ENCODE measurements around the gene CNTNAP2. TPM values are rescaled to one million over a fixed set of nuclear protein-coding genes. Genes with fewer than 3 reads are reported as not detected.

Gene CNTNAP2
- total RNA-seq, 1 experiment from 2014 or later = 42.5 TPM

GRCh38 chr7:146690987-146691386, 574.4 kb downstream of the CNTNAP2 start:
- no peak for DNase-seq
- Mint-ChIP-seq H3K27ac (ENCODE audit: unreplicated experiment) (no peak overlapping the region), H3K27me3 (ENCODE audit: insufficient read depth, unreplicated experiment) (peaks cover 3% of the 10 kb centered on the region), H3K9me3 (ENCODE audit: unreplicated experiment) (no peaks in the 10 kb centered on the region), H3K4me3 (ENCODE audit: unreplicated experiment) (no peak overlapping the region), H3K4me1 (ENCODE audit: low read depth, unreplicated experiment) (no peaks in the 10 kb centered on the region), H3K36me3 (ENCODE audit: insufficient read depth, unreplicated experiment) (no peaks in the 10 kb centered on the region)
- H3K4me1 ChIP-seq = no peaks in the 10 kb centered on the region
- H3K9me3 ChIP-seq = no peaks in the 10 kb centered on the region
- H3K4me3 ChIP-seq (ENCODE audit: low read depth, low read length) = no peak overlapping the region
- ChIA-PET CTCF (no interaction called here), POLR2A (no interaction called here)
- no peaks in the 10 kb centered on the region for H3K27me3 ChIP-seq (replicated peaks; ENCODE audit: control insufficient read depth, insufficient read depth, low read length)
- BruUV-seq (replicated peaks) = no TSS peak
- TF ChIP-seq CTCF (IDR thresholded peaks at IDR 0.05; ENCODE audit: insufficient read depth in 1 of 2, low read depth in 1 of 2, low read length in 1 of 2, severe bottlenecking in 1 of 2, unreplicated experiment in 1 of 2) = no peak
- intact Hi-C loops (cut with micrococcal nuclease; ENCODE audit: unreplicated experiment) = no loop called here
- H3K36me3 ChIP-seq (ENCODE audit: control insufficient read depth, insufficient read depth, low read length) = no peaks in the 10 kb centered on the region

- ChIA-PET POLR2A (no interaction called here), CTCF (no interaction called here)
- no TSS peak for BruUV-seq (replicated peaks)
- Mint-ChIP-seq H3K4me3 (ENCODE audit: unreplicated experiment) (no peak overlapping the region), H3K36me3 (ENCODE audit: insufficient read depth, unreplicated experiment) (no peaks in the 10 kb centered on the region), H3K27ac (ENCODE audit: unreplicated experiment) (no peak overlapping the region), H3K27me3 (ENCODE audit: insufficient read depth, unreplicated experiment) (no peaks in the 10 kb centered on the region), H3K4me1 (ENCODE audit: low read depth, unreplicated experiment) (no peaks in the 10 kb centered on the region), H3K9me3 (ENCODE audit: unreplicated experiment) (peaks cover 16% of the 10 kb centered on the region)
- intact Hi-C loops (cut with micrococcal nuclease; ENCODE audit: unreplicated experiment) = no loop called here
- H3K9me3 ChIP-seq = no peaks in the 10 kb centered on the region
- H3K36me3 ChIP-seq (ENCODE audit: control insufficient read depth, insufficient read depth, low read length) = no peaks in the 10 kb centered on the region
- no peaks in the 10 kb centered on the region for H3K27me3 ChIP-seq (replicated peaks; ENCODE audit: control insufficient read depth, insufficient read depth, low read length)
- no peak for TF ChIP-seq CTCF (IDR thresholded peaks at IDR 0.05; ENCODE audit: insufficient read depth in 1 of 2, low read depth in 1 of 2, low read length in 1 of 2, severe bottlenecking in 1 of 2, unreplicated experiment in 1 of 2)
- no peak for DNase-seq
- no peak overlapping the region for H3K4me3 ChIP-seq (ENCODE audit: low read depth, low read length)
- H3K4me1 ChIP-seq = no peaks in the 10 kb centered on the region
Measured at GRCh38 chr7:146698995-146699610, 582.5 kb downstream of the CNTNAP2 start.

- H3K27ac Mint-ChIP-seq (ENCODE audit: unreplicated experiment) = no peak overlapping the region
Measured at GRCh38 chr7:146700015-146700560, 583.5 kb downstream of the CNTNAP2 start.

More at GRCh38 chr7:146700015-146700560, 583.5 kb downstream of the CNTNAP2 start:
- Mint-ChIP-seq H3K9me3 (ENCODE audit: unreplicated experiment) (peaks cover 16% of the 10 kb centered on the region), H3K4me3 (ENCODE audit: unreplicated experiment) (no peak overlapping the region), H3K27me3 (ENCODE audit: insufficient read depth, unreplicated experiment) (no peaks in the 10 kb centered on the region), H3K4me1 (ENCODE audit: low read depth, unreplicated experiment) (no peaks in the 10 kb centered on the region), H3K36me3 (ENCODE audit: insufficient read depth, unreplicated experiment) (no peaks in the 10 kb centered on the region)
- no peak for DNase-seq
- no TSS peak for BruUV-seq (replicated peaks)
- H3K4me1 ChIP-seq = no peaks in the 10 kb centered on the region
- no peak overlapping the region for H3K4me3 ChIP-seq (ENCODE audit: low read depth, low read length)
- H3K36me3 ChIP-seq (ENCODE audit: control insufficient read depth, insufficient read depth, low read length) = no peaks in the 10 kb centered on the region
- no peaks in the 10 kb centered on the region for H3K27me3 ChIP-seq (replicated peaks; ENCODE audit: control insufficient read depth, insufficient read depth, low read length)
- ChIA-PET POLR2A (no interaction called here), CTCF (no interaction called here)
- no peak for TF ChIP-seq CTCF (IDR thresholded peaks at IDR 0.05; ENCODE audit: insufficient read depth in 1 of 2, low read depth in 1 of 2, low read length in 1 of 2, severe bottlenecking in 1 of 2, unreplicated experiment in 1 of 2)
- intact Hi-C loops (cut with micrococcal nuclease; ENCODE audit: unreplicated experiment) = no loop called here
- H3K9me3 ChIP-seq = no peaks in the 10 kb centered on the region

All from Caco-2 (cell line).